HK-2 (cell line): Measurements from ENCODE around the gene CENPM.
A peak's percentile ranks its signal among the peaks of the same experiment; 100 is the strongest.
"Not testable (repeated sequence)": the region's sequence is repeated elsewhere in the genome, so short reads cannot be mapped to it uniquely, and the experiment has no call there.

Experiments used
- DNase-seq: peaks from one replicate; pipeline ENCODE4 v3.0.0-alpha.2; 2018; ENCODE audit not compliant: unreplicated experiment

CENPM gene

DNA sequence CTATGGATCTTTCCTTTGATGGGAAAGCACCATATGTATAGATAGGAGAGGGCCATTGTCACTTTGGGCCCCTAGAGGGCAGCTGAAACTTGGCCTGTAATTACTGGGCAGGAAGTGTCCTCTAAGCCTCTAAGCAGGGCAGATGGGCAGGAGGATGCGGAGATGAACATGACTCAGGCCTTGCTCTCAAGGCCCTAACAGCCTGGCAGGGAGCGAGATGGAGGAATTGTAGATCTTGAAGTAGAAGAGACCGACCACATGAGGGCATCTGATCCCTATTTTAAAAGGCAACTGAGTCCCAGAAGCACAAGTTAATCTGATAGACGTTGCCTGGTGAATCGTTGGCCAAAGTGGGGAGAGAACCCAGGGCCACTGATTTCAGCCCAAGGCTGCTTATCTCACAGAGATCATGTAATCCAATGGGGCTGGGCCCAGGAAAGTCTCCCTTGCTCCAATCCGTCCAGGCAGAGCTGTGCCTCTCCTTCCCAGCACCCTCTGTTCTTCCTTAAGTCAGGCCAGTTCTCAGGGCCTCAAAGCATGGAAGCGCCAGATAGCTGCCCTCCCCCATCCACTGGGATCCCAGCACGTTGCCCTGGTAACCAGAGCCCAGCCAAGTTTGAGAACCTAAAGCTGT is 19.8 kb upstream of the CENPM start:
- peak; percentile 83 for DNase-seq

DNA sequence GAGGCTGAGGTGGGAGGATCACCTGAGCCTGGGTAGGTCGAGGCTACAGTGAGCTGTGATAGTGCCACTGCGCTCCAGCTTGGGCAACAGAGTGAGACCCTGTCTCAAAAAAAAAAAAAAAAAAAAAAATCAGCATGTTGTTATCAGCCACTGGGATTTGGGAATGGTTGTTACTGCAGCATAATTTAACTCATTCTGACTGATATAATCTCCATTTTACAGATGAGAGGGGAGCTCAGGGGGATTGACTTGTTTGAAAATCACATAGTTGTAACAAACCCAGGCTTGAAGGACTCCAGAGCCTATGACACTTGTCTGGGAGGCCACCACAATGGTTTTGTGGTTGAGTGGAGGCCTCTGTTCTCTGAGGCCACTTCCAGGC is 19.3 kb upstream of the CENPM start:
- no peak for DNase-seq

DNA sequence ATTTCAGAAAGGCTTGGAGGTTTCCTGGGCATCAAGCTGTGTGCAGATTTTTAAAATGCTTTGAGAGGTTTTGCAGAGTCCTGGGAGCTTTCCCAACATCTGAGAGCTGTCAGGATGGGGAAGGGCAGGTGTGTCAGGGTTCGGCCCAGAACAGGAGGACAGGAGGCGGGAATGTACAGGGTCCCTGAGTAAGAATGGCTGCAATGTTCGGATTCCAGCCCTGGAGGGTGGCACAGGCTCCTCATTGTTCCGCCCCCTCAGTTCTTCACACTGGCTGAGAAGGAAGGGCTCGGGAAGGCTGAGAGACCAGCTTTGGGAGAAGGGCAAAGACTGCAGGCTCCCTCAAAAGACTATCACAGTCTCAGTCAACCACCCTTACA is 17.1 kb upstream of the CENPM start:
- no peak for DNase-seq

DNA sequence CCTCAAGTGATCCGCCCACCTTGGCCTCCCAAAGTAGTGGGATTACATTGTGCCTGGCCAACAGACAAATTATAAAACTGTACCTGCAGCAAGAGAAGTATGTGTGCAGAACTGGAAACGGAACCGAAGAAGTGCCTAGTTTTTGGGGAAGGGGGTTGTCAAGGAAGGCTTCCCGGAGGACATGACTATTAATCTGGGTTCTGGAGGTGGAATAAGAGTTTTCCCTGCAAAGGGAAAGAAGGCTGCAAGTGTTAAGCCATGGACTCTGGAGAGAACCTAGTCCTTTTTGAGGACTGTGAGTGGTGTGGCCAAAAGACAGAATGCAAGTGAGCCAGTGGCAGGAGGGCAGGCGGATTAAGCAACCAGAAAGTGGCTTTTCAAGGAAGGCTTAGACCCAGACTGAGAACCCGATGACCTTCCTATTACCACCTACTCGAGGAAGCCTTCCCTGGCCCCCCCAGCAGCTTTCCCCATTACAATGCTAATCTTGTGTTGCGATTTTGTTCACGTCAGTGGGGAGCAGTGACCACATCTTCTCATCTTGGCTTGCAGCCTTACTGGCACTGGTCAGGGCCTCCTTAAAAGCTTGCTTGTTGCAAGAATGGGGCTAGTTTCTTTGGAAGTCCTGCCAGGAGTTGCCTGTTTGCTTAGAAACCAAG is 16.6 kb upstream of the CENPM start:
- no peak for DNase-seq

DNA sequence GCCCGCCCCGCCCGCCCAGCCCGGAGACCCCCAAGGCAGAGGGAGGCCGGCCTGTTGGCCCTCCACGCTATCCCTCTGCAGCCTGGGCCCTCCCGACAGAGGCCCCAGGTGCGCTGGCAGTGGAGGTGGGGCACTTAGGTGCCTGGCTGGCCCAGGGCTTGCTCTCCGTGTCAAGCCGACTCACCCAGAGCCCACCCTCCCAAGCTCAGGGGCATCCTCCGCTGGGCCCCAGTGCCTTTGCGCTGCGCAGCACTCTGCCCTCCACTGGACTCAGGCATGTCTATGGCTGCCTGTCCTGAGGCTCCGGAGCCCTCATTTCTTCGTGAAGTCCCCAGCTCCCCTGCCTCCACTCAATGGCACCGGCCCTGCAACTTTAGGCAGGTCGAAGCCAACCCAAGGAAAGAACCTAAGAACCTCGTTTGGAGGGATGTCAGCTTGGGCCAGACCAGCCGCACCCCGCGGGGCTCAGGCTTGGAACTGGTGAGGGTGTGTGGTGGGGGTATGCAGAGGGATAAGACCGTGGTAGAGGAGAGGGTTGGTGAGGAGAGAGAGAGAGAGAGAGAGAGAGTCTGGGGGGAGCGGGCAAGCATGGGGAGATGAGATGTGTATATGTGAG is 11.1 kb upstream of the CENPM start:
- DNase-seq: no peak

DNA sequence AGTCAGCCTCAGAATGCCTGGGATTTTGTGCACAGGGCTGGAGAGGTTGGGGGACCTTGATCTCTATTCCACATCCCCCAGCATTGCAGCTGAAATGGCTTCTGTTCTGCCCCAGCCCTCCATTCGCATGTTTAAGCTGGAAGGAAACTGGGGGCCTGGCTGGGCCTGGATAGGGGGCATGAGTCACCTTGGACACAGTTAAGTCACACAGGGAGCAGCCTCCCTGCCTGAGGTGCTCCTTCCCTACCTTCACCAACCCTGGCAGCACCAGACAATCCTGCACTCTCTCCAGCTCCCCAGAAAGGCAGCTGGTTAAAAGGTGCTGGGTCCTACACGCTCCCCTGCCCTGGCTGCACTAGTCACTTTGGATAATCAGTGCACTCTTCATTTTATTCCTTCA is 5.8 kb upstream of the CENPM start:
- DNase-seq: no peak

DNA sequence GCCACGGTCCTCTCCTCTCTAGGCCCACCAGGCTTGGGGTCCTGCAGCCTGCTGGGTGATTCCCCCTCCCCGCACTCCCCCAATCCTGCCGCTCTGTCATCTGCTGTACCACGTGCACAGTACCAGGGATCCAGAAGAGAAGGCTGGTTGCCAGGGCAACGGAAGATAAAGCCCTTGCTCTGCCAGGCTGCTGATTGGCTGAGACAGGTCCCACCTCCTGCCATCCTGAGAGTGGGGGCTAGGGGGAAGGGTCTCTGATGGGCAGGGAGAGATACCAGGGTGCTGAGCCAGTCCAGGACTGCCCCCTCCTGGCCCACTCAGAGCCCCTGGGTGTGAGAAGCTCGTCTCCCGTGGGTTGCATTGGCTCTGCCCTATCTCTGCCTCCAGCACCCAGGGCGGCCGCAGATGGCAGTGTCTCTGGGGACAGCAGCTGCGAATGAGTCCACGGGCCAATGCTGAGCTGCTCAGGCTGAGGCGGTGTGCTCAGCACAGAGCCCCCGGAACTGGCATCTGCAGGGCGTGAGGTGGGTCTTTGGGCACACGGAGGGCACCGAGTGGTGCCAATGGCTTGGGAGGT is 5.0 kb upstream of the CENPM start, which contains the start of gene SMIM45:
SMIM45 (plus strand) TSS at position 253 of the 577 bp plus-strand sequence.
- no peak for DNase-seq

DNA sequence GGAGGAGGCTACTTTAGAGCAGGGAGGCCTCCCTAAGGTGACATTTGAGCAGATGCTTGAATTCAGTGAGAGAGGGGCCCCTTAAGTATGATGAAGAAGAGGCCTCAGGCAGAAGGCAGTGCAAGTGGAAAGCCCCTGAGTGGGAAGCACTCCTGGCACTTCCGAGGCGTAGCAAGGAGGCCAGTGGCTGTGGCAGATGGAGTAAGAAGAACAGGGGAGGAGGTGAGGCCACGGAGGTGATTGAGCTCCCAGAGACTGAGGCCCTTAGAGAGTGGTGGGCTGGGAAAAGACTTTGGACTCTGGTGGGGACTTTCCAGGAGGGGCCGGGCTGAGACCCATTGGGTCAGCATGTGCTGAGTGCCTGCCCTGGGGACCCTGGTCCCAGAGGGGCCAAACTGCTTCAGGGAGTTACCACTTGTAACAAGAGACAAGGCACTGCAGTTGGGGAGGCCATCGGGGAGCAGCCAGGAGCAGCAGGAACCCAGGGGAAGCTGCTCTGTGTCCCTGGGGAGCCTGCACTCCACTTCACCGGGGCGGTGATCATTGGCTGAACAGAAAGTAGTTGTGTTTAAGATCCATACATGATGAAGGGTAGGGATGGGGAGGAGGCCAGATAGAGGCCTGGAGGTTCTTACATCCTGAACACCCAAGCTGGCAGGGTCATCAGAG is 2.5 kb upstream of the CENPM start:
- no peak for DNase-seq

DNA sequence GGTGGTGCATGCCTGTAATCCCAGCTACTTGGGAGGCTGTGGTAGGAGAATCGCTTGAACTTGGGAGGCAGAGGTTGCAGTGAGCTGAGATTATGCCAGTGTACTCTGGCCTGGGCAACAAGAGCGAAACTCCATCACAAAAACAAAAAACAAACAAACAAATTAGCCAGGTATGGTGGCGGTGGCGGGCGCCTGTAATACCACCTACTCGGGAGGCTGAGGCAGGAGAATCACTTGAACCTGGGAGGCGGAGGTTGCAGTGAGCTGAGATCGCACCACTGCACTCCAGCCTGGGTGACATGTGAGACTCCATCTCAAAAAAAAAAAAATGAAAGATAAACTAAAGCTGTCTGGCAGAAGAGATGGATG is 2.0 kb upstream of the CENPM start:
- not testable (repeated sequence) for DNase-seq

DNA sequence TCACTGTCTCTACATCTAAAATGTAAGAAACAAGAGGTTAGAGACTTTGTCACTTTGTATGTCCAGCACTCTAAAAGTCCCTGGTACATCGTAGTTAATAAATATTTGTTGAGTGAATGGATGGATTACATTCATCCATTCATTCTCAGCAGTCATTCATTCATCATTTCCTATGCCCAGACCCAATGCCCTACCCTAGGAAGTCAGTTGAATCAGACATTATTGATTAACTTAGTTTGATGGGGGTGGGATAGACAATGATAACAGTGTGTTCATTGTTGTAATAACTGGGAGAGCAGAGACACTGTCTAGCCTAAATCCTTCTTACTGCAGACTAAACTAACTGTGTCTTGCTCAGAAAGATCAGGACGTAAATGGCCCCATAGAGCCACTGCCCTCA is 1.2 kb upstream of the CENPM start:
- DNase-seq: no peak

DNA sequence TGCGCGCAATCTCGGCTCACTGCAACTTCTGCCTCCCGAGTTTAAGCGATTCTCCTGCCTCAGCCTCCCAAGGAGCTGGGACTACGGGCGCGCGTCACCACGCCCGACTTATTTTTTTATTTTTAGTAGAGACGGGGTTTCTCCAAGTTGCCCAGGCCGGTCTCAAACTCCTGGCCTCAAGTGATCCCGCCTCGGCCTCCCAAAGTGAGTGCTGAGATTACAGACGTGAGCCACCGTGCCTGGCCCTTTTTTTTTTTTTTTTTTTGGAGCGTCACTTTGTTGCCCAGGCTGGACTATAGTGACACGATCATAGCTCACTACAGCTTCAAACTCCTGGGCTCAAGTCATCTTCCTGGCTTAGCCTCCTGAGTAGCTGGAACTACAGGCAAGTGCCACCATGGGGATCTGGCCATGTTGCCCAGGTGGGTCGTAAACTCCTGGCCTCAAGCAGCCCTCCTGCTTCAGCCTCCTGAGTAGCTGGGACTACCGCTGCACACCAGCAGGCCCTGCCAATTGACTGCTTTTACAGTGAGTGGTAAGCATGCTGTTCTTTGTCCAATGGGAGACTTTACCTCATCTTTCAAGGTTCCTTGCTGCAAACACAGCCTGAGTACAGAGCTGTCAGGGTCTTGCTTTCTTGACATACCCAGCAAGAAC is 600 bp upstream of the CENPM start:
- no peak for DNase-seq

DNA sequence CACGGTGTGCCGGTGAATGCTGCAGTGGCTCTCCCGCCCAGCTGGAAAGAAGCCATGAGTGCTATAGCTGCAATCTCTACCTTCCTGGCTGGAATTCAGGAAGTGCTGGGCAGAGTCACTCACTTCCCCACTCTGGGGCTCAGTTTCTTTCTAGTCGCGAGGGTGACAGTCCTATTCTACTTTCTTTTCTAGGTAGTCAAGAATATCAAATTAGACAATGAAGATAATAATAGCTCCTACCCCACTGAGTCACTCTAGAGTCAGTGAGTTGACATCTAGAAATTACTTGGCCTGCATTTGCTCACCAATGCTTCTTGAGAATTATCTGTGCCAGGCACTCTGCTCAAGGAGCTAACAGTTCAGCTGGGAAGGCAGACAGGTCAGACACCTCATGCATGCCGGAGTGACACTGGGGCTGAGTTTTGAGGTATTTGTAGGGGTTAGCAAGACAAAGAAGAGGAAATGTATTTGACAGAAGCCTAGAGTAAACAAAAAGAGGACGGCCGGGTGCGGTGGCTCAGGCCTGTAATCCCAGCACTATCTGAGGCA is 3.2 kb downstream of the CENPM start:
- no peak for DNase-seq

DNA sequence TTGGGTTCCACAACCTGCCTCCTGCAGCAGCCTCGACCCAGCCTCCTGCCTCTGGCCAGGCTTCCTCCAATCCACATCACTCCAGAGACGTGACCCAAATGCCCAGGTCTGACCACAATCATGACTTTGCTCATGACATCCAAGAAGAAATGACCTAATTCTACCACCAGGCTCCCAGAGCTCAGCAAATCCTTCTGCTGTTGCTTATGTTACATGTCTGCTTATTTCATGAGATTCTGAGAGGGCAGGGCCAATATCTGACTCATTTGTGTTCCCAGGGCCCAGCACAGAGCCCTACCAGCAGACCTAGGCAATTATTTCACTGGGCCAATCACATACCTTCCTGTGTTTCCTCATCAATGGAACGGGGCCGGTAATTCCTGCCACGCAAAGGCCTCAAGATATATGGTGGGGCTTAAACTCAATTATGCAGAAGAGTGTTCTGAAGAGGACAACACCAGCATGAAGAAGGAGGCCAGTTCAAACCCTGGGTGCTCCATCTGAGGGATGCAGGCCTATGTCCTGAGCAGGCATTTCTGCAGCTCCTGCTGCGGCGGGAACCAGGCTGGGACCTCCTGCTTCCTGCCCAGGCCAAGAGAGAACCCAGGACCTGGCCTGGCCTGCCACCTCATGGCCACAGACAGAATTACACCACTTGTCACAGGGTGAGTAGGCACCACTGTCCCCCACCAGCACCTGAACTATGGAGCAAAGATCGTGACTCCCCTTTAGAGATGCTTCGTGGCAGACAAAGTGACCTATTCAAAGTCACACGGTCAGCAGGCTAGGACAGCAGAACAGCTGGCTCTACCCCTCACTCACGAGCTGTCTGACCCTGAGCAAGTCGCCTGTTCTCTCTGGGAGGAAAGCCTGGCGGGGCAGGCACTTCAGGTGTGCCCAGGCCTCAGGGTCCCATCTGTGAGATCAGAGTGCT is 5.9 kb downstream of the CENPM start:
- peak; percentile 76 for DNase-seq

DNA sequence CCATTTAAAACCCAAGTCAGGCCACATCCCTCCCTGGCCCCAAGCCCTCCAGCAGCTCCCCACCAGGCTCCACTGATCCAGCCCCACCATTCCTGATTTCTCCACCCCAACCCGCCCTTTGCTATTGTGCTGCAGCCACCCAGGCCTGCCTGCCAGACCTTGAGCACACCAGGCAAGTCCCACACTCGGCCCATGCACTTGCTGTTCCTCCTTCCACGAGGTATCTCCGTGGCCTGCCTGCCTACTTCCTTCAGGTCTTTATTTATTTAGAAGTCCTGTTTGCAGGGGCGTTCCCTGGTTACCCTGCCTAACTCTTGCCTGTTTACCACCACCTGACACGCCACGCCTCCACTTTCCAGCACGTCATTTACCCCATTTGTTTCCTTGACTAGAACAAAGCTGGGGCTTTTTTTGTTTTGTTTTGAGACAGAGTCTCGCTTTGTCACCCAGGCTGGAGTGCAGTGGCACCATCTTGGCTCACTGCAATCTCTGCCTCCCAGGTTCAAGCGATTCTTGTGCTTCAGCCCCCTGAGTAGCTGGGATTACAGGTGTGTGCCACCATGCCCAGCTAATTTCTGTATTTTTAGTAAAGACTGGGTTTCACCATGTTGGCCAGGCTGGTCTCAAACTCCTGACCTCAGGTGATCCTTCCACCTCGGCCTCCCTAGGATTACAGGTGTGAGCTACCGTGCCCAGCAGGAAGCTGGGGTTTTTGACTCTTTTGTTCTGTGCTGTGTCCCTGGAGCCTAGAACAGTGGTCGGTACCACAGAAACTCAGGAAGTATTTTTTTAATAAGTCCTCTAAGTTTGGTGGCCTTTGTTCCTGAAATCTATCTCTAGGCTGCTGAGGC is 6.7 kb downstream of the CENPM start:
- no peak for DNase-seq

DNA sequence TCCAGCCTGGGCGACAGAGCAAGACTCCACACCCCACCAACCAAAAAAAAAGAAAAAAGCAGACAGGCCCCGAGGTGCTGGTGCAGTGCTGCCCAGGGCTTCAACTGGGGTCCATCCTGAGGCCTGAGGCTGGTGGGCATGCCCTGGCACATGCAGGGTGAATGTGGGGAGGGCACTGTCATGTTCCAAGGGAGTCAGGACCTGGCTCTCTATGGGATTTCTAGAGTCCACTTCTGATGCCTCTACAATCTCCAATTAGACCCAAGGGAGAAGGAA is 10.1 kb downstream of the CENPM start:
- DNase-seq: no peak

DNA sequence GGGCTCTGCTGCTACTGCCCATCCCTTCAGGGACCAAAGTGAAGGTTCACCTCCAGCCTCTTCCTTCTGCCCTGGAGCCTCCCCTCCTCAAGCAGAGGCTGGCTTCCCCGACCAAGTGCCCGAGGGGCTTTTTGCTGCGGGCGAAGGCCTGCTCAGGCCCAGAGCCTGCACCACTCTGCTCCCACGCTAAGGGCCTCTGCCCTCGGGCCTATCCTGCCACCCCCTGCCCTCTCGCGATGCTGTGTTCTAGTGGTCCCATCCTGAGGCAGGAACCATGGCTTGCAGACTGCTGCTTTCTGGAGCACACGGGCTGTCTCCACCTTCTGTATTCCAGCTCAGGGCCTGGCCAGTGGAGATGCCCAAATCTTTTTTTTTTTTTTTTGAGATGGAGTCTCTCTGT is 11.4 kb downstream of the CENPM start:
- no peak for DNase-seq

DNA sequence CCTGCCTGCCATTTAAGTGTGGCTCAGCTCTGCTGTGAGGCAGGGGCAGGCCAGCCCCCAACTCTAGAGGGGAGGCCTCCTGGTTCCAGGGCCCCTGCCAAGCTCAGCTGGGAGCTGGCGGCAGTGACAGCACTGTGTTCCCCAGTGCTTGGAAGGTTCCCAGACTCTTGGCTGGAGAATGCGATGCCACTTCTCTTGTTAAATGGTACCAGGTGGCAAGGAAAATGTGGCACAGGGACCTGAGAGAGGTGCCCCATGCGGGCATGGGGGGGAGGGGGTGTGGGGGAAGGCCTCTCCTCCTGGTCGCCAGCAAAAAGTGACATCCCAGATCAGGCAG is 12.0 kb downstream of the CENPM start:
- no peak for DNase-seq

DNA sequence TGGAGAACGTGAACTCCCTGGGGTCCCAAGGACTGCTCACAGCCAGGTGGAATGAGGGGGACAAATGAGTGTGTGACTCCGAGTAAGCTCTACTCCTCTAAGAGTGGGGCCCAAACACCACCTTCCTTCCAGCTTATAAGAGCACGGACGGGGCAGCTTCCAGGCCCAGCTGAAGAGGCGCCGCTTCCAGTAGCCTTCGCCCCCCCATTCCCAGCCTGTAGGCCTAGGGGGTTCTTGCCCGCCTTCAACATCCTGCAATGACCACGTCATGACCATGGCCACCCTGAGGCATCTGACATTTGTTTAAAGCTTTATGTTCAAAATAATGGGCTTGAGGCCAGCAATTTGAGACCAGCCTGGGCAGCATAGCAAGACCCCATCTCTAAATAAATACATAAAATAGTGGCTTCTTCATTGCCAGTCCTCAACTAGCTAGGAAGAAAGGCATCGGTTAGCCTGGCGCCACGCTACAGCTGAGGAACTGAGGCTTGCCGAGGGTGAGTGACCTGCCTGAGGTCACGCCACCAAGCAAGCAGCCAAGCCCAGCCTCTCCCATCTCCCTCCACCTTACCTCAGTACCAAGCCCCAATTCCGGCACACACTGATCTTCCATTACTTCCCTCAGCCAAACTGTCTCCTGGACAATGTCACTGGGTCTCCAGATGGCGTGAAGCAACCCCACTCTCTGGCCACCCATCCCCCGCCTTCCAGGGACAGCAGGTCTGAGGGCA is 12.5 kb downstream of the CENPM start:
- DNase-seq: no peak

DNA sequence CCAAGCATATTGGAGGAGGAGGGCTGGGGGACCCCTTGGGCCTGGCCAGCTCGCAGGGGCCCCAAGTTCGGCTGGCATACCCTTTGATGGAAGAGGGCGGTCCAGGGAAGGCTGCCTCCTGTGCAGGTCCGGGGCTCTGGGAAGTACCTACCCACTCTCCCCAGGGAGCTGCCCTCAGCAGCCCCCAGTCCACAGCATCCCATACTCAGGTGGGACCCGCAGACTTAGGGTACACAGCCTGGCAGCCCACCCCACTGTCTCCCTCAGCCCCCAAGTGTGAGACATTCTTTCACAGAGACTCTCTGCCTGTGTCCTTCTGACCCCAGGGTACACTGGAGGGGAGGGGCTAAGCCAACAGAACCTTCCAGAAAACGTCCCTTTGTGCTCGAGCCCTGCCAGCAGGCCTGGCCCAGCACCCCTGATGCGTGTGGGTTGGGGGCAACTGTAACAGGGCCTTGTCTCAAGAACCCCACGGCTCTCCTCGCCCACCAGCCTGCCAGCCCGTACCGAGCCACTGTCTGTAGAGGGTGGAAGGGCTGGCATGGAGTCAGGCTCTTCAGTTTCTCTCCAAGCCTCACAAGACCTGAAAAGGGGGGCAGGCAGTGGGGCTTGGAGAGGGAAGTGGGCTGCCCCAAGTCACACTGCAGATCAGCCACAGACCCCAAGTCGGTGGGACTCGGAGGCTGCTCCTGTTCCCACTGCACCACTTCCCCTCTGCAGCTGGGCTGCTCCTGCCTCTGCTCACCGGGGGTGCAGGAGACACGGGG is 13.4 kb downstream of the CENPM start:
- DNase-seq: no peak
